ENCODE results near the gene KRTAP29-1. TPM values are rescaled to one million over a fixed set of nuclear protein-coding genes. Genes with fewer than 3 reads are reported as not detected.

KRTAP29-1 gene, protein sequence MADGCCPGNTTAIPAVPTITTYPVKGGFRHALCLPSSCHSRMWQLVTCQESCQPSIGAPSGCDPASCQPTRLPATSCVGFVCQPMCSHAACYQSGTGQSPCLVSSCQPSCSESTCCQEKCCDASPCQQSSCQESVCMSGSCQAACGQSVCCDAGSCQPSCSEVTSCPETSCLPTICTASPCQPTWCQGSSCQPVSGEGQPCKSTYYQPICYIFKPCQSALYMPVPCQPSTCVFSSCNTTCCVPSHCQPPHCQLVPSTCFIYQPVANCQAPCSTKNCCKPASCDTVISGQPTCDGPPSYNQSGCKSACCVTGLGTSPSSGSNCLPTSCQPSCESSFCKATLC
- not detected in 2 replicates for total RNA-seq

GRCh38 chr17:41301916-41302901, at the start of gene KRTAP29-1:
KRTAP29-1 (minus strand) TSS chr17:41302851; CDS start chr17:41302851, 0 bp downstream.

GRCh38 chr17:41350381-41350878, 47.8 kb upstream of the KRTAP29-1 start, which contains the start of gene KRT33A:
KRT33A (minus strand) TSS chr17:41350828; CDS start chr17:41350767, 61 bp downstream.

GRCh38 chr17:41315204-41315794, 12.6 kb upstream of the KRTAP29-1 start, which contains the start of gene KRTAP17-1:
KRTAP17-1 (minus strand) TSS chr17:41315710; CDS start chr17:41315650, 60 bp downstream.

DNA sequence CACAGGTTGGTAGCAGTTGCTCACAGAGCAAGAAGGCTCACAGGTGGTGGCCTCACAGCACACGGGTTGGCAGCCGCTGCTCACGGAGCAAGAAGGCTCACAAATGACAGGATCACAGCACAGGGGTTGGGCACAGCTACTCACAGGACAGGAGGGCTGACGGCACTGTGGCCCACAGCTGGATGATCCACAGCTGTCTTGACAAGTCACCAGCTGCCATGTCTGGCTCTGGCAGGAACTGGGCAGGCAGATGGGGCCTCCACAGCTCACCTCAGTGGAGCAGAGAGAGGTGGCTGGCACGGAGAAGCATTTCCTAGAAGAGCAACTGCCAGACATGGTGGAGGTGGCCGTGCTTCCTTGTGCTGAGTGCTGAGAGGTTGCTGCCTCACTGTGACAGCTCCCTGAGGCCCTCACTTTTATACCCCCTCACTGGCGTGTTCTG, 6.3 kb upstream of the KRTAP29-1 start, which contains the start of gene KRTAP16-1:
Gene KRTAP16-1 (minus strand): TSS at position 392 of the 442 bp plus-strand sequence. CDS start 56 bp downstream, at position 336.

GRCh38 chr17:41275648-41276190, 26.9 kb downstream of the KRTAP29-1 start, which contains the start of gene KRTAP9-7:
KRTAP9-7 (plus strand) TSS chr17:41275698; CDS start chr17:41275698, 0 bp downstream.

GRCh38 chr17:41265078-41265477, 37.6 kb downstream of the KRTAP29-1 start, which contains the start of gene KRTAP9-6:
KRTAP9-6 (plus strand) TSS chr17:41265378; CDS start chr17:41265378, 0 bp downstream.

GRCh38 chr17:41255381-41256290, 47.0 kb downstream of the KRTAP29-1 start, which contains the start of gene KRTAP9-9:
KRTAP9-9 (plus strand) TSS chr17:41255384.

Small RNA genes lying within 50 kb of the gene (small RNA-seq; reads per million reads assigned to genes)
- not detected for gene KRTAP9-10P

Other genes starting within 250 kb of the KRTAP29-1 start
- gene KRTAP2-2, start 247.6 kb downstream of the KRTAP29-1 start, total RNA-seq: not detected in 2 replicates
- gene KRTAP2-3, start 242.7 kb downstream of the KRTAP29-1 start, total RNA-seq: not detected in 2 replicates
- gene KRTAP2-4, start 237.0 kb downstream of the KRTAP29-1 start, total RNA-seq: not detected in 2 replicates
- gene KRTAP4-7, start 218.7 kb downstream of the KRTAP29-1 start, total RNA-seq: not detected in 2 replicates
- gene KRTAP4-8, start 204.7 kb downstream of the KRTAP29-1 start, total RNA-seq: not detected in 2 replicates
- not detected in 2 replicates for gene KRTAP4-16, start 200.6 kb downstream of the KRTAP29-1 start, total RNA-seq
- gene KRTAP4-9, start 197.5 kb downstream of the KRTAP29-1 start, total RNA-seq: not detected in 2 replicates
- not detected in 2 replicates for gene KRTAP4-11, start 184.5 kb downstream of the KRTAP29-1 start, total RNA-seq
- not detected in 2 replicates for gene KRTAP4-12, start 178.7 kb downstream of the KRTAP29-1 start, total RNA-seq
- gene KRTAP4-6, start 162.3 kb downstream of the KRTAP29-1 start, total RNA-seq: not detected in 2 replicates
- not detected in 2 replicates for gene KRTAP4-5, start 153.0 kb downstream of the KRTAP29-1 start, total RNA-seq
- gene KRTAP4-4, start 142.1 kb downstream of the KRTAP29-1 start, total RNA-seq: not detected in 2 replicates
- gene KRTAP4-3, start 134.6 kb downstream of the KRTAP29-1 start, total RNA-seq: not detected in 2 replicates
- gene KRTAP4-2, start 124.6 kb downstream of the KRTAP29-1 start, total RNA-seq: not detected in 2 replicates
- gene KRTAP4-1, start 117.9 kb downstream of the KRTAP29-1 start, total RNA-seq: not detected in 2 replicates
- not detected in 2 replicates for gene KRTAP9-1, start 113.0 kb downstream of the KRTAP29-1 start, total RNA-seq
- not detected in 2 replicates for gene KRTAP9-2, start 76.2 kb downstream of the KRTAP29-1 start, total RNA-seq
- not detected in 2 replicates for gene KRTAP9-3, start 70.4 kb downstream of the KRTAP29-1 start, total RNA-seq
- not detected in 2 replicates for gene KRTAP9-8, start 64.9 kb downstream of the KRTAP29-1 start, total RNA-seq
- gene KRTAP9-4, start 53.2 kb downstream of the KRTAP29-1 start, total RNA-seq: not detected in 2 replicates
- gene KRTAP9-9, start 47.5 kb downstream of the KRTAP29-1 start, total RNA-seq: not detected in 2 replicates
- not detected in 2 replicates for gene KRTAP9-6, start 37.5 kb downstream of the KRTAP29-1 start, total RNA-seq
- gene KRTAP9-7, start 27.2 kb downstream of the KRTAP29-1 start, total RNA-seq: not detected in 2 replicates
- not detected in 2 replicates for gene KRTAP16-1, start 6.5 kb upstream of the KRTAP29-1 start, total RNA-seq
- gene KRTAP17-1, start 12.9 kb upstream of the KRTAP29-1 start, total RNA-seq: not detected in 2 replicates
- gene KRT33A, start 48.0 kb upstream of the KRTAP29-1 start, total RNA-seq: not detected in 2 replicates
- not detected in 2 replicates for gene KRT33B, start 67.0 kb upstream of the KRTAP29-1 start, total RNA-seq
- 0.16 TPM in 1 of 2 replicates, not detected in the other for gene KRT34, start 79.5 kb upstream of the KRTAP29-1 start, total RNA-seq
- not detected in 2 replicates for gene KRT31, start 94.8 kb upstream of the KRTAP29-1 start, total RNA-seq
- not detected in 2 replicates for gene KRT37, start 121.7 kb upstream of the KRTAP29-1 start, total RNA-seq
- not detected in 2 replicates for gene KRT38, start 138.1 kb upstream of the KRTAP29-1 start, total RNA-seq
- gene KRT32, start 164.5 kb upstream of the KRTAP29-1 start, total RNA-seq: not detected in 2 replicates
- not detected in 2 replicates for gene KRT35, start 178.3 kb upstream of the KRTAP29-1 start, total RNA-seq
- gene KRT36, start 187.1 kb upstream of the KRTAP29-1 start, total RNA-seq: not detected in 2 replicates
- gene KRT13, start 202.8 kb upstream of the KRTAP29-1 start, total RNA-seq: not detected in 2 replicates
- 0.32 and 0.97 TPM in 2 replicates for gene KRT15, start 216.0 kb upstream of the KRTAP29-1 start, total RNA-seq
- gene KRT19, start 225.5 kb upstream of the KRTAP29-1 start, total RNA-seq: 0.73 and 0.81 TPM in 2 replicates

Data from hair follicle dermal papilla cell (primary cell).